Measurements from ENCODE around the gene CCDC74A.
A peak's percentile ranks its signal among the peaks of the same experiment; 100 is the strongest.
"Not testable (repeated sequence)": the region's sequence is repeated elsewhere in the genome, so short reads cannot be mapped to it uniquely, and the experiment has no call there.

The CCDC74A gene

GRCh38 chr2:131527131-131528001 lies at the start of gene CCDC74A:
TSS of gene CCDC74A (plus strand) at chr2:131527888. CDS start at chr2:131527971, 83 bp downstream.
- peak; percentile 67 for DNase-seq

GRCh38 chr2:131478074-131478849 lies 49.4 kb upstream of the CCDC74A start:
- DNase-seq = not testable (repeated sequence)

DNA sequence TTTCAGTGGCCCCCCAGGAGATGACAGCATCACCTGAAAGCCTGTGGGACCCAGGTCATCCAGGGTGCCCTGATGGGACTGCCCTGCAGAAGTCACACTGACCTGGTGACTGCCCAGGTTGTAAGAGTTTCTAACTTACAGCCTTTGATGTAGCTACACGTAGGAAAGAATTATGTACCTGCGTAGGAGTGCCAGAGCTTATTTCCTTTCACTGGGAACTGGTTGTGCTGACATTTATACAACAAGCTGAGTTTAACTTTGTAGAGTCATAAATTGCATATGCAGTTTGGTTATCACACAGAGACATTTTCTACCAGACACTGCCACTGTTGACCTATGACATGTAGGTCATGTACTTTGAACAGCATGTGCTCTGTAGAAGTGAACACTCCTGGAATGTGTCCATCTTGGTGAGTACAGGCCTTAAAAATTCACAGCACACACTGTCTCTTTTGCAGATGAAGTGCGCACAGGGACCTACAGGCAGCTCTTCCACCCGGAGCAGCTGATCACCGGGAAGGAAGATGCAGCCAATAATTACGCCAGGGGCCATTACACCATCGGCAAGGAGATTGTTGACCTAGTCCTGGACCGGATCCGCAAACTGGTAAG lies 48.7 kb upstream of the CCDC74A start:
- DNase-seq = not testable (repeated sequence)

GRCh38 chr2:131480351-131480750 lies 47.3 kb upstream of the CCDC74A start:
- DNase-seq = not testable (repeated sequence)

DNA sequence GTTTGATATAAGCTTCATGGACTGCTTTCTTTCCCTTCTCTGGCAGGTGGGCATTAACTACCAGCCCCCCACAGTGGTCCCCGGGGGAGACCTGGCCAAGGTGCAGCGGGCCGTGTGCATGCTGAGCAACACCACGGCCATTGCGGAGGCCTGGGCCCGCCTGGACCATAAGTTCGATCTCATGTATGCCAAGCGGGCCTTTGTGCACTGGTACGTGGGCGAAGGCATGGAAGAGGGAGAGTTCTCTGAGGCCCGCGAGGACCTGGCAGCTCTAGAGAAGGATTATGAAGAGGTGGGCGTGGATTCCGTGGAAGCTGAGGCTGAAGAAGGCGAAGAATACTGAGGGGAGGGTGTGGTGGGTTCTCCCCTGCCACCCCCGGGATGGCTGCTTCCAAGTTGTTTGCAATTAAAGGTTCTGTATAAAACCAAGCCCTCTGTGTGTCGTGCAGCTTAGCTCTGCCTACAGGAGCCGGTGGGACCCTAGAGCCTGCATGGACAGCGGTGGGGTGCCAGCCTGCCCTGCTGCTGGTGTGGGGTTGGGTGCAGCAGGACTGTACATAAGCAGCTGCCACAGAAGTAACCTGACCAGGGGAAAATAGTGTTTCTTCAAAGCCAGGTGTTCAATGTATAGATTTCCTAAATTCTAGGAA lies 45.1 kb upstream of the CCDC74A start:
- DNase-seq = not testable (repeated sequence)

GRCh38 chr2:131483981-131484820 lies 43.5 kb upstream of the CCDC74A start:
- not testable (repeated sequence) for DNase-seq

- DNase-seq = not testable (repeated sequence)
Observed at GRCh38 chr2:131484906-131485460, 42.7 kb upstream of the CCDC74A start.

GRCh38 chr2:131486201-131486902 lies 41.3 kb upstream of the CCDC74A start:
- not testable (repeated sequence) for DNase-seq

DNA sequence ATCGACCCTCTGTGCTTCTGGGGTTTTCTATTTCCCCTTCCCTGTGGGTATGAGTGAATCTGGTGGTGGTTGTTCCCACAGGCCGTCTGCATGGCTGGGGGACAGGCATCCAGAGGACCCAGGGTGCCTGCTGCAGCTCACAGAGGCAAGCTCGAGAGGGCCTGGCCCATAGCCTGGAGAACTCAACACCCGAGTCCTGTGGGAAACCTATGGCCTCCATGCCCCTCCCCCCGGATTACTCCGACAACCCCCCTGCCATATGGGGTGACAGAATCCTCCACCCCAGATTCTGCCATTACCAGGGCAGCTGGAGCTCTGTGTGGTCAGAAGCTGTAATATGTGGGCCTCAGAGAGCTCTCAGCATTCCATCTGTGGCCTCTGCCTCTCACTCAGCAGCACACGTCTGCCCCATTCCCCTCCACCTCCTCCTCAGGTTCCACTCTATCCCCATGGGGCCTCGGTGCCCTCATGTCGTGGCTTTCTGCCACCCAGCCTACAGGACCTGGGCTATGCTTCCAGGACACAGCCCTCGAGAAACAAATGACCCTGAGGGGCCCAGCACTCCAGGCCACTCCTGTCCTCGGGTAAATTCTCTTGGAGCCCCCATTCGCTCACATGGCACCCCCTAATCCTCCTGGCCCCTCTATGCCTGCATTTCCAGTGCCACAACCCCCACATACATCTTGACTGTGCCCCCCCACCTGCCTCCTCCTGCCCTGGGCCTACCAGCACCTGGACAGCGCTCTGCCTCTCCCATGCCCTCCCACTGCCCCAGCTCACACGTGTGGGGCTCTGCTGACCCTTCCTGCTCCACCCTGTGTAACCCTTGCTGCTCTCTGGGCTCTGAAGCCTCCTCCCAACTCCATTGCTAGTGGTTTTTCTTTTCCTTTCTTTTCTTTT lies 39.1 kb upstream of the CCDC74A start:
- no peak for DNase-seq

DNA sequence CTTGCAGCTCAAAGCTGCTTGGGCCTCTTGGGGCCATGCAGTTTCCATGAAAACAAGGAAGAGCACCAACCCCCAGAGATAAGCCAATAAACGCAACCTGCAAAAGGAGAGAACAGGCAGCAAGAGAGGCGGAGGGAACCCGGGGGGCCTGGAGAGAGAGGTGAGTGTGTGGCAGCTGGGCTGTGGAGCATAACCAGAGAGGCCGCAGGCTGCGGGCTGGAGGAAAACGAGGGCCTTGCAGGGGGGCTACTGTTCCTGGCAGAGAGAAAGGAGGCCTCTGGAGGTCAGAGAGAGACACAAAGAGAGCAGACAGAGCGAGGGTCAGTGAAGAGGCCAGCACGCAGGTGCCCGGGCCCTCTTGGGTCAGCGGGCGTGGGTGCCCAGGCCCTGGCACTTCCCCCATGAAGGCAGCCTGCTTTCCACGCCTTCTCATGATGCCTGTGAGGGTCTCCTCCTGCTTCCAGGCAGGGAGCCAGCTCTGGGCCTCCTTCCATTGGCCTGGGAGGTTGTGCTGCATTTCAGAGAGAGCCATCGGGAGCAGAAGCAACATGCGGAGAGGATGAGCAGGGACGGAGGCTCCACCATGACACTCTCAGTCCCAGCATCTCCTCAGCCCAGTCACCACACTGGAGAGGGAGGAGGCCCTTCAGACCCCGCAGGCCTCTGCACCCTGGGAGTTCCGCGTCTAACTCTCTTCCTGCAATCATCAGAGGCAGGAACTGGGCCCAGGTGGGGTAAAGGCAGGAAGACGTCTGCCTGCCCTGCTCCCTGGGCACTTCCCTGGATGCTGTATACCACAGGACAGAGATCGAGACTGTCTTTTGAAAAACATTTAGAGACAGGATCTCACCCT lies 36.8 kb upstream of the CCDC74A start:
- not testable (repeated sequence) for DNase-seq

- DNase-seq = not testable (repeated sequence)
Observed at GRCh38 chr2:131491469-131491836, 36.2 kb upstream of the CCDC74A start.

DNA sequence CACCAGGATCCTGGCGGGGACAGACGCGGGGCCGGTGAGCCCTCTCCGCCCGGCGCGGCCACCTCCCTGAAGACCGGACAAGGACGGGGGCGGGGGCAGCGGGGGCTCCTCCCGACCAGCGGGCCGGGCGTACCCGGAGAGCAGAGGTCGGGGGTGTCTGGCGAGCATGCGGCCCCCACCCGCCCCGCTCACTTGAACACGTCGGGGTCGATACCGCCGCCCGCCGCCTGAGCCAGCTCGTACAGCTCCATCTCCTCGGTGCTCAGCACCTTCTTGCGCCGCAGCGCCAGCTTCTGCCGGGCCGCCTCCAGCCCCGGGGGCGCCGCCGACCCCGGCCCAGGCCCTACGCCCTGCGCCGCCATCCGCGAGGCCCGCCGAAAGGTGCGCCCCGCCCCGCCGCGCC lies 35.7 kb upstream of the CCDC74A start, which contains the start of gene MZT2A:
MZT2A (minus strand) TSS at position 383 of the 403 bp plus-strand sequence; CDS start at position 362, 21 bp downstream.
- DNase-seq = not testable (repeated sequence)

GRCh38 chr2:131492418-131493198 lies 35.1 kb upstream of the CCDC74A start:
- DNase-seq = peak; percentile 85

- DNase-seq = no peak
Observed at GRCh38 chr2:131493199-131493968, 34.3 kb upstream of the CCDC74A start.

GRCh38 chr2:131495506-131495905 lies 32.2 kb upstream of the CCDC74A start:
- not testable (repeated sequence) for DNase-seq

- DNase-seq = not testable (repeated sequence)
Observed at GRCh38 chr2:131498321-131498973, 29.2 kb upstream of the CCDC74A start.
